Epidermal melanocyte (primary cell): ENCODE measurements around the gene GRIA4.
"Not testable (repeated sequence)": the region's sequence is repeated elsewhere in the genome, so short reads cannot be mapped to it uniquely, and the experiment has no call there.

ENCODE experiments used
- DNase-seq: peaks from one replicate; pipeline ENCODE4 v3.0.0; 2011; ENCODE audit warnings: low spot score; ENCODE audit not compliant: insufficient read length

The GRIA4 gene

DNA sequence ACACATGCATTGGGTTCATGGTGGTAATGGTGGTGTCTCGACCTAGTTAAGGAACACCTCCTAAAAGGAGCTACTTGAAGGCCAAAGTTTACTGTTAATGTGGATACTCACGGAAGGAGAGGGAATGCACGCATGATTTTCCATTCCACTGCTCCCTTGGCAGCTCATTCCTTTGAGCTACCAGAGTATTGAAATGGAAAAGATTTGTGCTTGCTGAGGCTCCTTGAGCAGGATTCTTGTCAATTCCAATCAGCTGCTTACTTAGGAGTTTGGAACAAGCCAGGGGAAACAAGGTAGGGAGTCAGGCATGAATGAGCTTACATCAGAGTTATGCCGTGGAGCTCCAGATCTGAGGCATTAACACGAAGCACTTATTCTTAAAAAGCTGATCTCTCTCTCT, 108.8 kb downstream of the GRIA4 start:
- no peak for DNase-seq

DNA sequence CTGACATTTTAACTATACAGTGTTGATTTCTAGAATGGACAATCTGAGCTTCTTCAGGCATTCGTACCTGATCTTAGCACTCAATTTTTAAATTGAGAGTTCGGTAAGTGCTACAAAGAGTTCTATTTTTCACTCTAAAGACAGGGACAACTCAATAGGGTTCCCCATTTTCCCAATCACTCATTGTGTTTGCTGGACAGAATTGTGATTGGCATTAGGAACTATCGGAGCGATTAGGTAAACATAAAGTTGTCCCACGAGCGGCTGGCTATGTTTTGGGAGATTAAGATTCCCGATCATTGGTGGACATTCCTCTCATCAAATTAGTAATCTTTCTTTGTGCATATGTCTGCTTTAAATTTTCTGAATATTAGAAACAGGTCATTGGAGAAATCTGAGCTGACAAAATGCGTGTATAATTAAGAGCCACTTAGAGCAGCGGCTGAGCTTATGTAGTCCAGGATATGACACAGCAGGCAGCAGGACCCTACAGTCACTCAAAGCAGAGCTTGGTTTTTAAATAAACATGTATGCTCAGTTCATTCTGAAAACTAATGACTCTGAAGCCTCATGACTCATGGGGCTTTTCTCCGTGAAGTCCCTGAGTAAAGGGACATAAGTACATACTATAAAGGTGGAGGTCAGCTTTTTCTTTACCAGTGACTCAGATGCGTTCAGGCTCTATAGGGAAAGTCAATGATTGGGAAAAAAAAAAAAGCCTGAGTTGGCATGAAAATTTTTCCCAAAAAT, 109.4 kb downstream of the GRIA4 start:
- DNase-seq = no peak

- DNase-seq = no peak
Observed at GRCh38 chr11:105720096-105720495, 110.2 kb downstream of the GRIA4 start.

- DNase-seq = no peak
Observed at GRCh38 chr11:105723269-105723668, 113.4 kb downstream of the GRIA4 start.

DNA sequence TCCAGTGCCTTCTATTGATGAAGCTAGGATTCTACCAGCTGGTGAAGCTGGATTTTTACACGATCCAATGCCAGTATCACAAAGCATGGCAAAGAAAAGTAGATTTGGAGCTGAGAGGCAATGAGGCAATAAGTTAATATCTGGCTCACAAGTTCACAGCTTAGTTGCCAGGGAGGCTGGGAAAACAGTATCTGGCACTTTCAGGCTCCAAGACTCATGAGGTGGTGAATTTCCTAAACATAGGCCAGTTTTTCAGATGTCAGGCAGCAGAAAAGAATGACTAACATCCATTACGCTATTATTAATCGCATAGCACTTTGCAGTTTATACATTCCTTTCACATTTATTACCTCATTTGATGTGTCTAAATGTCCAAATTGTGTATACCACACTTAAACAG, 122.7 kb downstream of the GRIA4 start:
- no peak for DNase-seq

DNA sequence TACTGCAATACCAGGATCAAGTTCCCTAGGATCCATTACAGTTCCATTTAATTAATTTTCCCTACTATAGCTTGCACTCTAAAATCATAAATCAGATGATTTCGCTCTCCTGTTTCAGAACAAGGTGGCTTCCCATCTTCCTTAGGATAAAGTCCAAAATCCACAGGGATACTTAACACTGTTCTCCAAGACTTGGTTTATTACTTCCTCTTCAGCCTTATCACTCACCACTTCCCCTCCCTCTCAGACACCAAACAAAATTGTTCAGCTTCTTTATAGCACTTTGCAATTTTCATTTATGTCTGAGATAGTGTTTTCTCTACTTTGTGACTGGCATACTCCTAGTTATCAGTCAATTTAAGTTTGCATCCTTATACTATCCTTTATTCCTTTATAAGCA, 124.6 kb downstream of the GRIA4 start:
- DNase-seq = no peak

- no peak for DNase-seq
Observed at GRCh38 chr11:105738251-105738650, 128.4 kb downstream of the GRIA4 start.

GRCh38 chr11:105738986-105739795, 129.3 kb downstream of the GRIA4 start:
- no peak for DNase-seq

DNA sequence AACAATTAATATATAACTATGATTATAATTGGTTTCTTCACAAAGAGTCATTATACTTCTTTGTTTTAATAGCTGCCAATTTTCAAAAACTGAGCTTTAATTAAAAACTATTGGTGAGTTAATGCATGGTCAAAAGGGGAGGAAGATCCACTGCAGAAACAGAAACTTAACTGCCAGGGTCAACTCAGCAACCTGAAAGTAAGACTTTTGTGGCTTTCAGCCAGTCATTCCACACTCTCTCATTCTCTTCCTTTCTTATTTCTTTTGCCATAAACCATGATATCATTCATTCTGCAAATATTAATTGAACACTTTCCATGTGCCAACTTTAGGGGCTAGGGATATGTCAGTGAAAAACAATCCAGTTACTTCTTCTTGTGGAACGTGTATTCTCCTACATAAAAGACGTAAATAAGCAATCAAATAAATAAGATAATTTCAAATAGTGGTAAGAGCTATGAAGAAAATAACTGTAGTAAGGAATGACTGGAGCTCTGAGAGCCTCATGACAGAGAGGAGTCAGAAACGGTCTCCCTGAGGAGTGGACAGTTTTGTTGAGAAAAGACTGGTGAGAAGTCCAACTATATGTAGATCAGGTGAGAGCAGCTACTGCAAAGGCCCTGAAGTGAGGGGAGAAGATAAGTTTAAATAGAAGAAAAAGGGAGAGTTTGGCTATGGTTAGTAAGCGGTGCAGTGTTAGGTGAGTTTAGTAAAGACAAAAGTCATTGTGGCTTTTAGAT, 130.5 kb downstream of the GRIA4 start:
- DNase-seq = no peak

DNA sequence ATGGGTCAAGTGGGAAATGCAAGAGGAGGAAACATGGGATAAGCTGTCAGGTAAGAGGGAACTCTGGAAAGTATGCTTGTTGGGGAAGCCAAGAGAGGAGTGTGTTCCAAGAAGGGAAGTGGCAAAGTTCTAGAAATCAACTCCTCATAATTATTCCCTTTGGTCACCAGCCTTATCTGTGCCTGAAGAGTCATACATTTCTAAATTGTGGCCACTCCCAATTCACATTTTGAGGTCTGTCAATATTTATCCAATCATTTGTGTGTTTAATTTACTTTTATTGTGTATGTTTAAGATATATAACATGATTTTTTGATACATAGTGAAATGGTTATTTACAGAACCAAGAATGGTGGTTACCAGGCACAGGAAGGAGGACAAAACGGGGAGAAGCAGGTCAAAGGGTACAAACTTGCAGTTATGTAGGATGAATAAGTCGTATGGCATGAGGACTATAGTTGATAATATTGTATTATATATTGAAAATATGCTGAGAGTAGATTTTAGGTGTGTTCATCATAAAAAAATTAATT, 131.7 kb downstream of the GRIA4 start:
- no peak for DNase-seq

DNA sequence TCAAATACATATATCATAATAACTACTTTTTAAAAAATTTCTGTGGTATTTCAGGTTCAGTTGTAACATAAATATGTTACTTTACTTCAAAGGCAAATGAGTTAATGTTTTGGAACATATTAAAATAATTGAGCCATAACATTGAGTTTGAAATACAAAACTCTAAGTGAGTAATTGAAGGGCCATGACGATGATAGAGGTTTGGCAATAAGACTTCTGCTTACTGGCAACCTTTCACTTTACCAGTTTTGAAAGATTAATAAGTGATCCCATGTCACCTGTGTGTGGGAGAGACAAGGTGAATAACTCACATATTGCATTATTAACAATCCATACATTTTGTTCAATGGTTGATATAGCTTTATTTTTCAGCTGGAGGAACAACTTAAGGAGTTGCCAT, 144.4 kb downstream of the GRIA4 start:
- DNase-seq = no peak

GRCh38 chr11:105754716-105755115, 144.8 kb downstream of the GRIA4 start:
- no peak for DNase-seq

DNA sequence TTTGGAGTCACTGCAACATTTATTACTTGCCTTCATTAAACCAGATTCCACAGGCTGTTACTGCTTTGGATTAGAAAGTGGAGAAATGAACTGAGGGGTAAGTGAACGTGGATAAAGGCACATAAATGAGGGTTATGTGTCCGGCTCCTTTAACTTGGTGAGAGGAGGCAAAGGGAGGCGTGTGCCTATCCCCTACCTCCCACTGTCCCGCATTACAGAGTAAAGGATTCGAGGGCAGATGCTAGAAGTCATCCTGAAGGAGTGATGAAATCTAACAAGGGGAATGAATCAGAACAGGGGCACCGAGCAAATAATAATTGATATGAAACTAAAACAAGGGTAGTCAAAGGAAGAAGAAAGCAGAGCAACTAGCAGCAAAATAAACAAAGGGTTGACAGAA, 147.2 kb downstream of the GRIA4 start:
- DNase-seq = no peak

- no peak for DNase-seq
Observed at GRCh38 chr11:105763594-105763993, 153.7 kb downstream of the GRIA4 start.

- DNase-seq = no peak
Observed at GRCh38 chr11:105767931-105768330, 158.1 kb downstream of the GRIA4 start.

GRCh38 chr11:105769627-105770026, 159.8 kb downstream of the GRIA4 start:
- DNase-seq = no peak

GRCh38 chr11:105773452-105773851, 163.6 kb downstream of the GRIA4 start:
- DNase-seq = not testable (repeated sequence)

GRCh38 chr11:105774899-105775298, 165.0 kb downstream of the GRIA4 start:
- no peak for DNase-seq

DNA sequence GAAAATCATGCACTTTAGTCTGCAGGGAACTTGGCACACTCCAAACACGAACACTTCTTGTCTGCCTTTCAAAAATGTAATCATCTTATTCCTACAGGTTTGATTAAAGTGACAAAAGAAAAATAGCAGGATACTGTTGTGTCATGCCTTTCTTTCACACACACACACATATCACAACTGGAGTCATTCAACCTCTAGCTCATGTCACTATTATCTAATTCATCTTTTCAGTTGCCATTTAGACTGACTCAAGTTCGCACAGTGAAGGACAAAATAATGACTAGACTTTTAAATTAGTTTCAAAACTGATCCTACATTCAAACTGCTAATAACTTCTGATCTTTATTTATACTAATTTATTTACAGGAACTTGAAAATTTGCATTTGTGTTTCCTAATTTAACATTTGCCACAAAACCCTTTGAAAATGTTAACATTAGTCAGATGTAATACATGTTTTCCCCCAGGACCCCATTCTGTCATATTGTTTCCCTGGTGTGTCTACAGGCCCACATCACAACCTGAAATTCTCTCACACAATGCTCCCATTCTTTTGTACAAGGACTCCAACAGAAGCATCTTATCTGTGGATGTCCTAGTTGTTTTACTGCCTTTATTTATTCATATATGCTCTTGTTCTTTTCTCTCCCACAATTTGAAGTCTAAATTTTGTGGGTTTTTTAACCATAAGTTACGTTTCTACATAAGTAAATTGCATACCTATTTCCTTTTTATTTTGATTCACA, 171.1 kb downstream of the GRIA4 start:
- no peak for DNase-seq

DNA sequence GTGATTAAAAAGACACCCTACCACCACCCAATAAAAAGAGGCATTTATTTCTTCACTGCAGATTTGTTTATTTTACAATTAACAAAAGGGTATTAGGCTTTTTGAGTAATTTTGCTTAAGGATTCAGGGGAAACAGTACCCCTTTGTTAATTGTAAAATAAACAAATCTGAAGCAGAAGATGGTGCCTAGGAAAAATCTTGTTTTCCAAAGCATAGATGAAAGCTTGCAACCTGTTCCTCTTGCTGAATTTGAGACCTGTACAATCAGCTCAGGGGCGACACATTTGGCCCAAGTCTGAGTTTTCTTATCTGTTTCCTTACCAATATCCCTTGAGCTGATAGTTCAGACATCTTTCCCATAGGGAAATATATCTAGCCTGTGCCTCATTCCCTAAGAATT, 171.9 kb downstream of the GRIA4 start:
- no peak for DNase-seq

- no peak for DNase-seq
Observed at GRCh38 chr11:105783216-105783615, 173.3 kb downstream of the GRIA4 start.
